Measurements from ENCODE around the gene TBC1D13. TPM values are rescaled to one million over a fixed set of nuclear protein-coding genes. Genes with fewer than 3 reads are reported as not detected.

Gene TBC1D13
- total and polyA plus RNA-seq, 2 of the 13 experiments (the other 11 are each of a cell fraction or from before 2014, with no cell fraction given), result 17.9 to 19.7 TPM

DNA sequence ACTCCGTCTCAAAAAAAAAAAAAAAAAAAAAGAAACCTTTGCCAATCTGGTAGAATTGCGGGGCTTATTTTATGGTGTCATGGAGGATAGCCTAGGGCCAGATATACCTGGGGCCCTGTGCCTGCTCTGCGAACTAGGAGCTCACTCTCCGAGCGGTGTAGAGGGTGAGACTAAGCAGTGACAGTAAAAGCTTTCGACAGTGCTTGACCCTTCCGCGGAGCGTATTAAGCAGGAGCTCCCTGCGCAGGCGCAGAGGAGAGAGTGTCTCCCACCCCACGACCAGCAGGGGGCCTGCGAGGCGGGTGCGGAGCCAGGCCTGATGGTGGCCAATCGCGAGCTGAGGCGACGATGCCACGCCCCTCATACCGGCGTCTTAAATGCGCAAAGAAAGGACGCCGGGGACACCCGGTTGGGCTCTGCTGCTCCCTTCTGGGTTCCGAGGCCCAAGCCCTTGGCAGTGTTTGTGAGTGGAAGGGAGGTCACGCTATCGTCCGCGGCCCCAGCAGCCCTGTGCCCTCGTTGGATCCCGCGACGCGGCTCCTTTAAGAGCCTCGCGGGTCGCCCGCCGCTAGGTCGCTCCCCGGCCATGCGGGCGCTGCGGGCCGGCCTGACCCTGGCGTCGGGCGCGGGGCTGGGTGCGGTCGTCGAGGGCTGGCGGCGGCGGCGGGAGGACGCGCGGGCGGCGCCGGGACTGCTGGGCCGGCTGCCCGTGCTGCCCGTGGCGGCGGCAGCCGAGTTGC, 31.2 kb downstream of the TBC1D13 start, which contains the start of gene ENDOG (continued):
- TF ChIP-seq ZNF33A (CRISPR knock-in tag; IDR thresholded peaks at IDR 0.05; ENCODE audit: borderline replicate concordance) (no peak), SP5 (CRISPR knock-in tag; IDR thresholded peaks at IDR 0.05; ENCODE audit: borderline replicate concordance, low read depth) (peak; percentile 50; the same call in 1 of the 2 replicates), GFI1 (CRISPR knock-in tag; IDR thresholded peaks at IDR 0.05; ENCODE audit: borderline replicate concordance) (peak; percentile 45; the same call in 1 of the 2 replicates), KDM4B (CRISPR knock-in tag; IDR thresholded peaks at IDR 0.05) (peak; percentile 80), ZBTB39 (CRISPR knock-in tag; IDR thresholded peaks at IDR 0.05) (0 out of 2 replicates have a peak, but pooled peaks have one; percentile 67), KMT2B (CRISPR knock-in tag; IDR thresholded peaks at IDR 0.05) (0 out of 2 replicates have a peak, but pooled peaks have one; percentile 37), BCL6 (CRISPR knock-in tag; IDR thresholded peaks at IDR 0.05) (peak; percentile 54; the same call in 1 of the 2 replicates), IRF2 (CRISPR knock-in tag; IDR thresholded peaks at IDR 0.05) (peak; percentile 84), FOXO1 (CRISPR knock-in tag; IDR thresholded peaks at IDR 0.05) (no peak; the same call in 1 of the 2 replicates), ZNF20 (CRISPR knock-in tag; IDR thresholded peaks at IDR 0.05) (peak; percentile 54; the same call in 1 of the 2 replicates), CAMTA2 (CRISPR knock-in tag; IDR thresholded peaks at IDR 0.05; ENCODE audit: borderline replicate concordance) (no peak), ZNF460 (CRISPR knock-in tag; IDR thresholded peaks at IDR 0.05; ENCODE audit: borderline replicate concordance) (no peak), EZH2 (conservative IDR thresholded peaks at IDR 0.05; ENCODE audit: low read depth, low read length) (no peak), ZNF3 (CRISPR knock-in tag; IDR thresholded peaks at IDR 0.05) (no peak), ZBED4 (CRISPR knock-in tag; IDR thresholded peaks at IDR 0.05; ENCODE audit: borderline replicate concordance) (peak; percentile 77; the same call in 1 of the 2 replicates), MXD1 (CRISPR knock-in tag; IDR thresholded peaks at IDR 0.05) (peak; percentile 65)
- TF ChIP-seq, protein P1, sequence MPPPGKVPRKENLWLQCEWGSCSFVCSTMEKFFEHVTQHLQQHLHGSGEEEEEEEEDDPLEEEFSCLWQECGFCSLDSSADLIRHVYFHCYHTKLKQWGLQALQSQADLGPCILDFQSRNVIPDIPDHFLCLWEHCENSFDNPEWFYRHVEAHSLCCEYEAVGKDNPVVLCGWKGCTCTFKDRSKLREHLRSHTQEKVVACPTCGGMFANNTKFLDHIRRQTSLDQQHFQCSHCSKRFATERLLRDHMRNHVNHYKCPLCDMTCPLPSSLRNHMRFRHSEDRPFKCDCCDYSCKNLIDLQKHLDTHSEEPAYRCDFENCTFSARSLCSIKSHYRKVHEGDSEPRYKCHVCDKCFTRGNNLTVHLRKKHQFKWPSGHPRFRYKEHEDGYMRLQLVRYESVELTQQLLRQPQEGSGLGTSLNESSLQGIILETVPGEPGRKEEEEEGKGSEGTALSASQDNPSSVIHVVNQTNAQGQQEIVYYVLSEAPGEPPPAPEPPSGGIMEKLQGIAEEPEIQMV (CRISPR knock-in tag; IDR thresholded peaks at IDR 0.05; ENCODE audit: low read depth), result no peak
- TF ChIP-seq, protein P2, sequence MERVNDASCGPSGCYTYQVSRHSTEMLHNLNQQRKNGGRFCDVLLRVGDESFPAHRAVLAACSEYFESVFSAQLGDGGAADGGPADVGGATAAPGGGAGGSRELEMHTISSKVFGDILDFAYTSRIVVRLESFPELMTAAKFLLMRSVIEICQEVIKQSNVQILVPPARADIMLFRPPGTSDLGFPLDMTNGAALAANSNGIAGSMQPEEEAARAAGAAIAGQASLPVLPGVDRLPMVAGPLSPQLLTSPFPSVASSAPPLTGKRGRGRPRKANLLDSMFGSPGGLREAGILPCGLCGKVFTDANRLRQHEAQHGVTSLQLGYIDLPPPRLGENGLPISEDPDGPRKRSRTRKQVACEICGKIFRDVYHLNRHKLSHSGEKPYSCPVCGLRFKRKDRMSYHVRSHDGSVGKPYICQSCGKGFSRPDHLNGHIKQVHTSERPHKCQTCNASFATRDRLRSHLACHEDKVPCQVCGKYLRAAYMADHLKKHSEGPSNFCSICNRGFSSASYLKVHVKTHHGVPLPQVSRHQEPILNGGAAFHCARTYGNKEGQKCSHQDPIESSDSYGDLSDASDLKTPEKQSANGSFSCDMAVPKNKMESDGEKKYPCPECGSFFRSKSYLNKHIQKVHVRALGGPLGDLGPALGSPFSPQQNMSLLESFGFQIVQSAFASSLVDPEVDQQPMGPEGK (CRISPR knock-in tag; IDR thresholded peaks at IDR 0.05), result peak; percentile 53; the same call in 1 of the 2 replicates
